Ureter (tissue), 1 donor: Measurements from ENCODE around the gene NDRG2. TPM values are rescaled to one million over a fixed set of nuclear protein-coding genes. Genes with fewer than 3 reads are reported as not detected.

ENCODE experiments used
- DNase-seq: peaks from one replicate; pipeline ENCODE4 v3.0.0-alpha.2; 2020; ENCODE audit warnings: low spot score
- total RNA-seq: library from RNA; stranded (reverse); gene quantifications from one replicate; pipeline ENCODE4 v1.2.4, GENCODE V29; 2023
- donor health status: DM: yes; HTN: yes; CAD: no.

The NDRG2 gene
- total RNA-seq = 188 TPM

DNA sequence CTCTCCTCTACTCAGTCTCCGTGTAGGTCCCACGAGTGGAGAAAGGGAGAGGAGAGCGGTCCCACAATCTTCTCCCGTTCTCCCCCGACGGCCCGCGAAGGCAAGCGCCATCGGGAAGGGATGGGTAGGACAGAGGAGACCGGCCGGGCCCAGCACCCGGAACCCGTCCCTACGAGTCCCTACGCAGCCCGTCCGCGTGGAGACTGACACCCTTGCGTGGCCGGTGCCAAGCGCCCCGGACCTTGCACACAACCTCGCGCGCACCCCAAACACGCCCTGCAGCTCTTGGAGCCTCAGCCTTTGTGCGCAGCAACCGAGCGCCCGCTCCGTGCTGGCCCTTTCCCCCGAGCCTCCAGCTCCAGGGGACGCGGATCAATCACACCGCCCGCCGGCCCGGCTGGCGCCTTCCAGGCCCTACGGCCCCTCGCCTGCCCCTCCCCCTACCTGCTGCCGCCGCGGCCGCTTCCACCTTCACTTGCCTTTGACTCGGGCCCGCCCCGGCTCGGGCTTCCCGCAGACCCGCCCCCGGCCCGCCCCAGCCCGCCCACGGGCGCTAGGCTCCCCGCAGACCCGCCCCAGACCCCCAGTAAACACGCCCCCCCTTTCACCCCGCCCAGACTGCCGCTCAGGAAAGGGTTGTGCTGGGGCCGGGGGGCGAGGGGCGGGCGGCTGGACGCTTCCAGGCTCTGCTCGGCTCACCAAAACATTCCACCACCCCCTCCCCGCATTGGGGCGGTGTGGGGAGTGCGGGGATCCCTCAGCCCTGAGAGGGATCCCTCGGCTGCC is at the start of gene NDRG2:
Gene NDRG2, minus strand, starts transcription at position 477 of the 786 bp plus-strand sequence. CDS start 1,746 bp downstream, outside the sequence.
- DNase-seq = peak; percentile 84

DNA sequence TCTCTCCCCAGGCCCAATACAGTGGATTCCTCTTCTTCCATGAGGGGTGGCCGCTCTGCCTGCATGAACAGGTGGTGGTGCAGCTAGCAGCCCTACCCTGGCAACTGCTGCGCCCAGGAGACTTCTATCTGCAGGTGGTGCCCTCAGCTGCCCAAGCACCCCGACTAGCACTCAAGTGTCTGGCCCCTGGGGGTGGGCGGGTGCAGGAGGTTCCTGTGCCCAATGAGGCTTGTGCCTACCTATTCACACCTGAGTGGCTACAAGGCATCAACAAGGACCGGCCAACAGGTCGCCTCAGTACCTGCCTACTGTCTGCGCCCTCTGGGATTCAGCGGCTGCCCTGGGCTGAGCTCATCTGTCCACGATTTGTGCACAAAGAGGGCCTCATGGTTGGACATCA is 49.1 kb upstream of the NDRG2 start:
- DNase-seq = no peak

DNA sequence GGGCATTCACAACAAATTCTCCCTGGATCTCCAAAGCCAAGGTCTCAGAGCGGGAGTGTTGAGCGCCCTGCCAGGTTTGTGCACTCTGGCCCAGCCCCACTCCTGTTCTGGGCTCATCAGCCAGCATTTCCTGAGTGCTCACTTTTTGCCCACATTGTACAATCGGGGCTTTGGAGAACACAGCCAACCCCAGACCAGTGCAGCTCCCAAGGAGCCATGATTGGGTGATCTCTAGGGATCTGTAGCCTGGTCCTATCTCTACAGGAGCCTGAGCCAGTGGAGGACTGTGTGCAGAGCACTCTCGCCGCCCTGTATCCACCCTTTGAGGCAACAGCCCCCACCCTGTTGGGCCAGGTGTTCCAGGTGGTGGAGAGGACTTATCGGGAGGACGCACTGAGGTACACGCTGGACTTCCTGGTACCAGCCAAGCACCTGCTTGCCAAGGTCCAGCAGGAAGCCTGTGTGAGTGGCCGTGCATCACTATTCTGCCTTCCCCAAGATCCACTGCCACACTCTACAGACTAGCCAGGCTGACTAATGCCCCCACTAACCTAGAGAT is 48.0 kb upstream of the NDRG2 start:
- no peak for DNase-seq

DNA sequence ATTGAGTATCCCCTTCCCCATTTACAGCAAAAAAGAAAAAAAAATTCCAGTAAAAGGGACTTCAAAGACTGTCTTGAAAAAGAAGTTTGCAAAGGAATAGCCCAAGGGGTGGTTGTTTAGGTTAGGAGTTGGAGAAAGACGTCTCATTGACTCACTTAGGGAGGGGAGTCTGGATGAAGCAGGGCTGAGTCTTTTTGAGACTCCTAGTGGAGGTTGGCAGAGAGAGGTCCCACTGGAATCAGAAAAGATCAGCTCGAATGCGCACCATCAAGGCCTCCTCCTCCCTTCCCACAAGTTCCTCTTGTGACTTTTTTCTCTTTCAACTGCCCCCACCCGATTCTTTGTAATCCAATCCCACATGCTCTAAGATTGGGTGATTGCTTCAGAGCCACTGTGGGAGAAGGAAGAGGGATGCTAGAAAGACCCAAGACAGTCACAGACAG is 47.2 kb upstream of the NDRG2 start:
- DNase-seq = no peak

DNA sequence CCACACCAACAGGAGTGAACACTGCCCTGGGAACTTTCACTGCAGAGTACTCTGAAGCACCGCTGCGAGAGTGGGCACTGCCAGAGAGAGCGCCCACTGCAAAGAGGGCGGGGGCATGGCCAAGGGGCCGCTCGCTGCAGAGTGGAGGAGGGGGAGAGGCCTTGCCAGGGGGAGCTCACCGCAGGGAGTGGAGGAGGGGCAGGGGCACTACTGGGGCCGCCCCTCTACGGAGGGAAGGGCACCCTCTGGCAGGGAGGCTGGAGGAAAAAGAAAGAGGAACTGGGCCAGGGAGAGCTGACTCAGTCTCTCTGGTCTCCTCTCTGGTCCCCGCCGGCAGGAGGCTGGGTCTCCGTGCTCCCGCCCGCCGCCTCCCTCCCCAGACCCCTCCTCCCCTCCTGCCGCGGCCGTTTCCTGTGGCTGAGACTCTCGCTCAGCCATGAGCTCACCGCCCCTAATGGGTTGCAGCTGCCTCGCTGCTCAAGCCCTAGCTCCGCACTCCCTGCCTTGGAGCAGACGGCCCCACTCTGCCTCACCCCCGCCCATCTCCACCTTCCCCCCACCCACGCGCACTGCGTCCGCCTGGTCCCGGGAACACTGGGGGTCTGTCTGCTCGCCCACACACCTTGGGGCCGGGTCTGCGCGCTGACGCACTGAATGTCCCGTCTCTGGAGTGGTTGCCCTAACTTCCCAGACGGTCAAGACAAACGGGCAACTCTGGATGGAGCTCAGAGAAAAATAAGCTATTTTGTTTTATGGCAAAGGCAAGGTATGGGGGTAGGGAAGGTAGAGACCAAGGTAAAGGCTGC is 46.6 kb upstream of the NDRG2 start:
- peak; percentile 86 for DNase-seq

DNA sequence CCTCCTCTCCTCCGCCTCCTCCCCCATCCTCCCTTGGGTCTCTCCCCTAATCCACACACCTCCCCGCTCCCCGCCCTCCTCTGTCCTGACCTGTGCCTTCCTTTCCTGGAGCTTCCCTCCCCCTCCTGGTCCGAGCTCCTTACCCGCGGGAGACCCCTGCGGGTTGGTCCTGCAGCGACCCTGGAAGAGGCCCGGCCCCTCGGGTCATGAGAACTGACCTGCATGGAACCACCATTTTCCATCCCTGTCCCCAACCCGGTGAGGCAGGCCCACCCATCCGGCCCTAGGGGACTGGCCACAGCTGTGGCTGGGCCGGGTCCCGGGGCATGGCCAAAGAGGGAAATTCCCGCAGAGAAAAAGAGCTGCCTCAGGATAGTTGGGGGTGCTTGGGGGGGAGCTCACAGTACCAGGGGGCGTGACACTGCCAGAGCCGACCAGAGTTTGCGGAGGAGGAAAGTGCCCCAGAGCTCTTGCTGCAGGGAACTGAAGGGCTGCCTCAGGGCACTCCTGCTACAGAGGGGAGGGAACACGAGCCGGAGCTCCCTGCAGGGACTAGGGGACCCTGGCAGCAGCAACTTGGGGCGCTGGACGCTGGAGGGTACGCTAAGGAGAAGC is 45.9 kb upstream of the NDRG2 start:
- DNase-seq = peak; percentile 69

DNA sequence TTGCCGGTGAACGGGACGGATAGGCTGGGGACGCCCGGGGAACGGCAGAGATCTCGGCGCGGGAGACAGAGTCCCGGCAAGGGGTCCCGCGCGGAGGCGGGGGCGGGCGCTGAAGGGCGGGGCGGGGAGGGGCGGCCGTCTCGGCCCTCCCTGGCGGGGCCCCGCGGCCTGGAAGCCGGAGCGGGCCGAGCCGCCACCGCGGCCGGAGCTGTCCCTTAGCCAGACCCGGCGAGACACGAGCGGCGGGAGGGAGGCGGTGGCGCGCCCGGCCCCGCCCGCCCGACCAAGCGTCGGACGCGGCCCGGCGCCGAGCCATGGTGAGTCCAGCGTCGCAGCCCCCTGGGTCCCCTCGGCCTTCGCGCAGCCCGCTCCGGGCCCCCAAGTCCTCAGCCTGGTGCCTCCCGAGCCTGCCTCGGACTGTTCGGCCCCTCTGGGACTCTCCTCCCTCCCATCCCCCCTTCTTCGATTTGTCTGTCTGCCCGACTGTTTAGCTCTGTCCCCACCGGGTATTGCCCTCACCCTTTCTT is 45.3 kb upstream of the NDRG2 start, which contains the start of gene ARHGEF40:
Gene ARHGEF40, plus strand, starts transcription at position 222 of the 527 bp plus-strand sequence. Its CDS starts 93 bp downstream, at position 315.
- no peak for DNase-seq

DNA sequence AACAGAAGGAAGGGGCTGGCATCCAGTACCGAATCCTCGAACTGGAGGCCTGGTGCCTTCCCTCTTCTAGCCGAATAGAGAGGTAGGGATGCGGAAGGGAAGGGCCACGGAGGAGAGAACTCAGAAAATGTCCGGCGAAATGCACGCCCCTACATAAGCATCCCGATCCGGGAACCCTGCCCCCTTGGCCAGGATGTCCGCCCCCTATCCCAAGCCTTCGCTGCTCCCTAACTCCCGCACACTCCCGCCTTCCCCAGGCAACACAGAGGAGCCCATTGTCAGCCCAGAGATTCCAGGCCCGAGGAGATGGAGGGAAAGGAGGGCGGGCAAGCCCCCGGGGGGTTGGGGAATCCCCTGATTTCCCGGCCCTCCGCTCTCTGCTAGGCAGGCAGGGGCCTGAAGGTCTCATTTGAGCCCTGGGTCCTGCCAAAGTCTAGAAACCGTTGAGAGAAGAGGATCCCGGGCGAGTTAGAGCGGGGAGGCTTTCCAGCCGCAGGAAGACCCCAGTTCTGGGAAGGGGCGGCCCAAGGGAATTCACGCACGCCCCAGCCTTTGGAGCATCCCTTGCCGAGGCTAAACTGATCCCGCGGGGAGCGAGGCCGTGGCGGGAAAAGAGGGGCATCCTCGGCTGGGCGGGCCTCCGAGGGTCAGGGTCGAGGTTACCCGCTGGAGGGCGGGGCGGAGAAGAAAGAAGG is 44.7 kb upstream of the NDRG2 start:
- DNase-seq = no peak

DNA sequence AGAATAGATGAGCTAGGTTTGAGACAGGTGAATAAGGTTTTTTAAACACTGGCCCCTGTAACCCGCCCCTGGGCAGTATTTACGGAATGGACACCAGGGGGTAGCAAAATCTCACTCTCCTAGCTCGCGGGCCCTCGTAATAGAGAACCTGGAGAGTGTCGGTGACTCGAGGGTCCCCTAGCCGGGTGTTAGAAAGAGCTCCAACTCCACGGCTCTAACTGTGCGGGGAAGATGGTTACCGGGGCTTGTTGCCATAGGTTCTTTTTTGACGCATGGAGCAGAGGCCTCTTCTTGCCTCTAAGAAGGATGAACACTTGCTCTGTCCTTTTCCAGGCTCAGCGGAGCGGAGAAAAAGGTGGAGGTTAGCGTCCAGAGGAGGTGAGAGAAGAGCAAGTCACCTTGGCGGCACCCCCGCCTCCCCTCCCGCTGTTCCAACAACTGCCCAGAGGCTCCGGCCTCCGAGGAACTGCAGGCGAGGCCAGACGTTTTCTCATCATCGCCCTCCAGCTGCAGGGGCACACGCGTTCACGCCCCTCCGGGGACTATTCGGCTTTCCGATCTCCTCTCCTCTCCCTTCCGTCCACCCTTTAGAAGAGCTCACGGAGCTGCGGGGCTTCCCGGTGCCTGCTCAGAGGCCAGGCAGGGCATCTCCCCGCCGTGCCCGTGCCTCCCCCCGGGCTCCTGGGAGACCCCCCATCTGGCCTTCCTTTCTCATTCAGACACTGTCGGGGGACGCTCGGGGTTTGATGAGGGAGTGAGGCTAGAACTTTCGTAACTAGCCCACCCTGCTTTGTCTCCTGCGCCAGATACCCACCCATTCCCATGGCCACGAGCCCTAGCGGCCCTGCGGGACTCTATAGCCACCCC is 43.9 kb upstream of the NDRG2 start:
- no peak for DNase-seq

DNA sequence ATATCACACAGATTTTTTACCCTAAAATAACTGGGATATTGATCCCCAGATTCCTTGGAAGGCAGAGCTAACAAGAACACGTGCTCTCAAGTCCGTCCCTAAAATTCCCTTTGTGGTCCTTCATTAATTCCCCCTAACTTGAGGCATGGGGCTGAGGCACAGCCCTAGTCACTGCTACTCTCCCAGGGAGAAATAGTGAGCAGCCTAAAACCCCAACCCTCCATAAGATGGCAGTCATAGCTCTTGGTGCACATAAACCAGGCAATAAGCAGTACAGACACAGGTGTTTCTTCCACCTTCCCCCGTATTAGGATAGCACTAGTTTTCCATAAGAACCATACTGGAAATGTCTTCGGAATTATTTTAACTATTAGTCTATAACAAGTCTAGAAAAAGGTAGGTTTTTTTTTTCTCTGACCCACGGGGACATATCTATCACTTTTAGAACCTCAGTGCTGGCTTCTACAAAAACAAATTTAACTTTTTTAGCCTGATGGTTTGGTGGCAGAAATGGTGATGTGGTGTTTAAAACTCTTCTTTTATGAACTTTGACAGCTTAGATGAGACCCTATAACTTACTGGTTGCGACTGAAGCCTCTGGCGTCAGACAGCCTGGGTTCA is 42.1 kb upstream of the NDRG2 start:
- DNase-seq = no peak

DNA sequence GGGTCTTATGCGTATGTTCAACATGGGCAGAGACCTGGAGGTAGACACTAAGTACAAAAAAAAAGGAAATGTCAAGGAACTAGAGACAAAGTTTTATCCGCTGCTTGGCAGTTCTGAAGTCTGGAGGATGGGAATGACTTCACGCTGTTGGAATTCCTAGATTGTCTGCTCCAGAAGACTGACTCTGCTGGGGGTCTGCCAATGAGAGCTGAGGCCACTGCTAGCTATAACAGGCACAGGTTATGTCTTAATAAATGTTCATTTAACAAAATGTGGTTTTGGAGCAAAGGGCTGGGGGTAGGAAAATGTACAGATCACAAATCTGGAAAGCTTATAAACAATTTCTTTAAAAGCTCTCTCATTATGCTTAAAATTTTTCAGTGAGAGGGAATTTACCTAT is 38.6 kb upstream of the NDRG2 start:
- DNase-seq = no peak

DNA sequence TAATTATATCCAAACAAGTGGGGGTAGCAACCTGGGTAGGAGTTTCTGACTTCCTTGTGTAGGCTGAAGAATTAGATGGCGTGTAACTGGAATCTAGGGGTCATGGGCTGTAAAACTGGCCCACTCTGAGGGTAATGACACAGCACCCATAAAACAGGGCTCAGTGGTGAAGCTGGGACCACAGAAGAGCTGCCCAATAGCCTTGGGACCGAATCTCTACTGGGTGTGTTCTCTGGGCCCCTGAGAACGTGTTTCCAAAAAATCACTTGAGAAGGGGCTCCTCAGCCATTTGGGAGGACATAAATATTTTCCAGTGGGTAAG is 36.4 kb upstream of the NDRG2 start:
- no peak for DNase-seq

DNA sequence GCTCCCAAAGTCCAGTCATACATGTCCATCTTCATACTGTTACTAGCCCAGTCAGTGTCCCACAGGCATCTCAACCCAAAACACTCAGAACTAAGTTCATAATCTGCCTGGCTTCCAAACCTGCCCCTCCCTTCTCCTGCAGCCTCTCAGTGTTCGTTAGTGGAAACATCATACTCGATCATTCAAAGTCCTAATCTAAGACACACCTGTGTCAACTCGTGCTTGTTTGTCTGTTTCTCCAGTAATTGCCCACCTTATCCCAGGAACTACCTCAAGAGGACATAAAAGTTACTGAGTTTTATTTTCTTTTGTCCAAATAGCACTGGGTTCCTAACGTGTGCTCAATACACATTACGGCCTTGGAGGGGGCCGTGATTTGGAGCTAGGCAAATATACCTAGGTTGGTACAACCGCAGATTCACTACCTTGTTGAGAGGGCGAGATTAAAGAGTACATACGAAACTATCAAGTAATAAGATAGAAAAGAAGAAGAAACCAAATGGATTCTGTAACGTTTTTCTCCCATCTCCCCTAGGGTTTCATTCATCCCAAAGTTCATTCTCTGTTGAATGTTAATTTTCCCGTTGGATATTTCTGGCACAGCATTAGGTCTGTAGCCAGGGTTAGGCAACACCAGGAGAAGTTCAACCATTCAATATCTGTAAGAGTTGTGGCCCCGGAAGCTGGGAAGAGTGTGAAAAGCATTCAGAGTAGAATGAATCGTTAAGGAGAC is 35.9 kb upstream of the NDRG2 start:
- no peak for DNase-seq

DNA sequence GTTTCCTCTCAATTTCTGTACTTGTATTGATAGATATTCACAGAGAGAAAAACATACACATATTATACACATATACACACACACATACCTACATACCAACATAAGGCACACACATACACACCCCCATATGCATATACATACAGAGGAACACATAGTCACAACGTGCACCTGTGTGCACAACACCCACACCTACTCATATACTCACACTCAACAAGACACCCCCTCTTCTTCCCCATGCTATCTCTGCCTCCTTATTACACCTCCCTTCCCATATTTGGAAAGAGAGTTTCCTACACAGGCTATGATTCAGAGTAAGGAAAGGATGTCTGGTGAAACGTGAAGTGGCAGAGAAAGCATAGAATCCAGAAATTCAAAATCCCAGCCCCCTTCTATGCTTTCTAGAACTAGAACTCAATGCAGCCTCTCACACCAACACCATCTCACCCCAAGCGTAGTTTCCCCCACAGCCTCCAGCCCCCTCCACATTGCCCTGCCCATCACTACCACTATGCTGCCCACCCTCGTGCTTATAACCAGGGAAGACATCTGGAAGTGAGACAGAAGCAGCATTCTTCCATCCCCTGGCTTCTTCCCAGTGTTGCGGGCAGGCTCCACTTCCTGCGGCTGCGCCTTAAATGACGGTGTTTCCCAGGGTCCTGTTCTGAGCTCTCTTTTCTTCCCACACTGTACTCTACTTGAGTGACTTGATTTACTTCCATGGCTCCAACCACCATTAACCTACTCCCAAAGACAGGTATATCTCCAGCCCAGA is 35.2 kb upstream of the NDRG2 start:
- no peak for DNase-seq

DNA sequence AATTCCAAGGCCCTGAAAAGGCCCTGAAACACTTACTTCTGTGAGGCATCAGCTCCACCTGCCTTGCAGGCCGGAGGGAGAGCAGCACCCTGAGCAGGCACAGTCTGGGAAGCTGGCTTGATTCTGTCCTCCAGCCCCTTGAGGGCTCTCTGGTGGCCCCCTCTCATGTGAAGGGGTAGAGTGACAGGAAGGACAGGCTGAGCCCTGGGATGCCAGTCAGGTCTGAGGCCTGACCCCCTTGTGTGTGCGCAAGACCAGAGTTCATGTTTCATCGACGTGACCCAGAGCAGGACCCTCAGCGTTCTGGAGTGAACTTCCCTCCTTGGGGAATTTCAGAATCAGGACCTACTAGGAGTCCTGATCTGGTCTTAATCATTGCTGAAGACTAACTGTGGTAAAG is 34.0 kb upstream of the NDRG2 start:
- no peak for DNase-seq

DNA sequence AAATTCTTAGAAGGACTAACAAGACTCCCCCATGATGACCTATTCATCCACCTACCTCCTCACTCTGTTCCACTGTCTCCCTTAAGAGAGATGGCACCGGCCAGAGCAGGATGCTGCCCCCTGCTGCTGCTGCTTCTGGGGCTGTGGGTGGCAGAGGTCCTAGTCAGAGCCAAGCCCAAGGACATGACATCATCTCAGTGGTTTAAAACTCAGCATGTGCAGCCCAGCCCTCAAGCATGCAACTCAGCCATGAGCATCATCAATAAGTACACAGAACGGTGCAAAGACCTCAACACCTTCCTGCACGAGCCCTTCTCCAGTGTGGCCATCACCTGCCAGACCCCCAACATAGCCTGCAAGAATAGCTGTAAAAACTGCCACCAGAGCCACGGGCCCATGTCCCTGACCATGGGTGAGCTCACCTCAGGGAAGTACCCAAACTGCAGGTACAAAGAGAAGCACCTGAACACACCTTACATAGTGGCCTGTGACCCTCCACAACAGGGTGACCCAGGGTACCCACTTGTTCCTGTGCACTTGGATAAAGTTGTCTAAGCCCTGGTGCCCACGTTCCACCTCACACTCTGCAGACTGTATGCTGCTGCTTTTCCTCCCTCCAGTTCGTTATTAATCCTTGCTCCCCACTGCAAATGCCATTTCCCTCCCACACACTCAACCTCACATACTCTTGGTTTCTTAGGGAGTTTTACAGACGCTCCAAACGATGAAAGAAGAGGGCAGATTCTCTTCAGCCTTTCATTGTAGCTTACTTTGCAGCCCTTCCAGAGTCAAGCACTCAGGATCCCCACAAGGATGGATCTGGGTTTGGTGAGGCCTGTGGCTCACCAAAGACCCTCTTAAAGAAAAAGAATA is 33.2 kb upstream of the NDRG2 start, which contains the start of gene RNASE8:
Gene RNASE8, plus strand, starts transcription at position 20 of the 873 bp plus-strand sequence. Its CDS starts 71 bp downstream, at position 91.
- DNase-seq = no peak

DNA sequence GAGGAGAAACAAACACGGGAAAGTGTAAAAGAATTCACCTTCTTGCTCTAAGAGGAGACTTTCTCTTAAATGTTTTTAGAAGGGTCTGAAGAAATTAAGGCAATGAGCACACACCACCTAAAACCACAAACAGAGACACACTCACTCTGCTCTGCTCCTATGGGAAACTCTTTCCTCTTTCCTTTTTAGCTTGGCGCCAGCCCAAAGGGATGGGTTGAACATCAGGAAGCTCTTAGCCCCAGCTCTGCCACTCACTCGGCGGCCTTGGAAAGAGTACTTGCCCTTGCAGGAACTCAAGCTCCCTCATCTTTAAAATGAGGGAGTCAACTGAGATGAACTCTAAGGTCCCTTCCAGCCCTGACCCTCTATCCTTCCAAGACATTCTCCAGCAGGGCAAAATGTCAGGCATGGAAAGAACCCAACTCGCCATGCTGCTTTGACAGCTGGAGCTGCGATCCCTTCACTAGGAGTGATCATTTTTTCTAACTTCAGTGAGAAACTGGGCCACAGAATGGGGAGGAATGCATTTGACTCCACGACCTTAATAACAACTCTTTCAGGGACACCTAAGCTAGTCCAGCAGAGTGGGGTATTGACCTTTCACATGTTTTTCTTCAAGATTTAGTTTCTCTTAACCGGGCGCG is 31.8 kb upstream of the NDRG2 start:
- DNase-seq = no peak
